Left lung (tissue), 10 donors: ENCODE data around the gene EIF6. TPM values are rescaled to one million over a fixed set of nuclear protein-coding genes. Genes with fewer than 3 reads are reported as not detected.
"Not testable (repeated sequence)": the region's sequence is repeated elsewhere in the genome, so short reads cannot be mapped to it uniquely, and the experiment has no call there.

Source experiments
- ATAC-seq: fragments of 200-7000 bp; cut with Tn5 transposase; one replicate; pipeline ENCODE4 v1.9.1; 2020; ENCODE audit warnings: moderate library complexity
- DNase-seq, 4 donors: peaks; one replicate each; pipeline ENCODE4 v3.0.0-alpha.2; 2013 to 2020
- H3K27ac ChIP-seq, 2 donors: fragments of 200-600 bp; sonication (generic) in 1 of 2; one replicate each; pipeline versions ENCODE4 v1.5.0 to v1.8.0; 2020 to 2021
- H3K27me3 ChIP-seq, 2 donors: fragments of 200-600 bp; sonication (generic) in 1 of 2; one replicate each; pipeline versions ENCODE4 v1.5.0 to v1.8.0; 2020 to 2021
- H3K36me3 ChIP-seq, 2 donors: fragments of 200-600 bp; sonication (generic) in 1 of 2; one replicate each; pipeline versions ENCODE4 v1.5.0 to v1.8.0; 2020 to 2021
- H3K4me1 ChIP-seq, 2 donors: fragments of 200-600 bp; one replicate each; pipeline ENCODE4 v1.8.0; 2021
- H3K4me3 ChIP-seq, 2 donors: fragments of 200-600 bp; sonication (generic) in 1 of 2; one replicate each; pipeline versions ENCODE4 v1.5.0 to v1.8.0; 2020 to 2021; ENCODE audit warnings: mild to moderate bottlenecking in 1 of 2
- H3K9me3 ChIP-seq, 2 donors: fragments of 200-600 bp; sonication (generic) in 1 of 2; one replicate each; pipeline versions ENCODE4 v1.5.0 to v1.8.0; 2020 to 2021
- CTCF ChIP-seq, 2 donors: fragments of 200-600 bp; sonication (generic) in 1 of 2; IDR thresholded peaks; one replicate each; pipeline versions ENCODE4 v1.5.0 to v1.8.0; 2021; ENCODE audit warnings: antibody characterized with exemption in 2 of 2
- intact Hi-C, 2 donors: fragments of 100-400 bp; cut with DNase I; formaldehyde crosslinking; loops; one replicate each; pipeline versions ENCODE4 v1.11.2 to v1.14.2; 2022
- polyA plus RNA-seq, 6 donors: library from polyadenylated mRNA; unstranded; fragments of 120-200 nt; gene quantifications; one replicate each; pipeline ENCODE4 v1.2.1, GENCODE V29; 2013; ENCODE audit not compliant: insufficient read length in 6 of 6
- total RNA-seq, 2 donors: library from RNA; stranded (reverse); fragmentation: NEBNext Ultra II Directional; extraction: Animal tissue kit (Norgen Biotek cat#: 25700); gene quantifications; one replicate each; pipeline ENCODE4 v1.2.1, GENCODE V29; 2021
- donor health status: DM: no; HTN: yes; CAD: no.
- donor health status: DM: no; HTN: no; CAD: no.

Gene EIF6
- total and polyA plus RNA-seq, 8 donors: 95.6 to 111 (median 107) TPM

DNA sequence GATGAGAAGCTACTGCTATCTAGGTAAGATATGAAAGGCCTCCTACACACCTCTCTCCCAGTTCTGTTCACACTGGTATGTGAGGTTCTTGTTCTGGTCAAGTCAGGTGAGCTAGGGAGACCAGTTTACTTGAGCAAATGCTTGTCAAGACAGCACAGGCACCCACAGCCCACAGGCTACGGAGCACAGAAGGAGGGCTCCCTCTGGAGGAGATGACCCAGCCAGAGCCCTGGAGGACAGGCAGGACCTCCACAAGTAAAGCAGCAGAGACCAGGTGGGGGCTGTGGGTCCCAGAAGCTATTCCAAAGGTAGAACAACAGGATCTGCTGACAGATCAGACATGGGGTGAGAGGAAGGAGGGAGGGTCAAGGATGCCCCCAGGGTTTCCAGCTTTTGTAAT lies 19.8 kb downstream of the EIF6 start:
- H3K27ac ChIP-seq: no peak overlapping the region
- TF ChIP-seq CTCF (IDR thresholded peaks at IDR 0.05): no peak
- peaks cover 0 to 43% of the 10 kb centered on the region in 2 donors for H3K36me3 ChIP-seq
- no peak overlapping the region for H3K4me3 ChIP-seq
- ATAC-seq (peak; percentile 33), DNase-seq (no peak)
- H3K9me3 ChIP-seq: no peaks in the 10 kb centered on the region
- intact Hi-C loops: no loop called here
- H3K4me1 ChIP-seq: peaks cover 0 to 8% of the 10 kb centered on the region in 2 donors
- no peaks in the 10 kb centered on the region for H3K27me3 ChIP-seq

GRCh38 chr20:35263532-35264341 lies 20.8 kb downstream of the EIF6 start:
- intact Hi-C loops: no loop called here
- peaks cover 0 to 37% of the 10 kb centered on the region in 2 donors for H3K36me3 ChIP-seq
- ATAC-seq (peak; percentile 85), DNase-seq (peak in 2 of 4 donors; percentile 68 to 84)
- H3K4me3 ChIP-seq: peak overlapping the region in 1 of 2 donors; percentile 22
- H3K27ac ChIP-seq: peak overlapping the region; percentile 71 to 76
- peaks cover 0 to 8% of the 10 kb centered on the region in 2 donors for H3K4me1 ChIP-seq
- H3K27me3 ChIP-seq: no peaks in the 10 kb centered on the region
- TF ChIP-seq CTCF (IDR thresholded peaks at IDR 0.05): no peak
- no peaks in the 10 kb centered on the region for H3K9me3 ChIP-seq

GRCh38 chr20:35262731-35263531 lies 21.6 kb downstream of the EIF6 start:
- ATAC-seq (peak; percentile 85), DNase-seq (peak in 2 of 4 donors; percentile 57 to 63)
- H3K4me1 ChIP-seq, H3K9me3 ChIP-seq, H3K27me3 ChIP-seq, intact Hi-C loops, H3K4me3 ChIP-seq: not testable (repeated sequence)
- H3K36me3 ChIP-seq: peaks cover 0 to 30% of the 10 kb centered on the region in 2 donors
- H3K27ac ChIP-seq: peak overlapping the region; percentile 71 to 76

GRCh38 chr20:35262321-35262720 lies 22.3 kb downstream of the EIF6 start:
- Histone ChIP-seq H3K27ac (peak overlapping the region in 1 of 2 donors; percentile 41), H3K36me3 (peaks cover 0 to 24% of the 10 kb centered on the region in 2 donors)
- intact Hi-C loops, H3K9me3 ChIP-seq, H3K4me3 ChIP-seq, DNase-seq, ATAC-seq, H3K4me1 ChIP-seq, H3K27me3 ChIP-seq: not testable (repeated sequence)

- Histone ChIP-seq H3K27me3 (no peaks in the 10 kb centered on the region), H3K9me3 (no peaks in the 10 kb centered on the region), H3K27ac (no peak overlapping the region), H3K36me3 (peaks cover 0 to 8% of the 10 kb centered on the region in 2 donors), H3K4me1 (peaks cover 0 to 8% of the 10 kb centered on the region in 2 donors), H3K4me3 (no peak overlapping the region)
- DNase-seq (no peak), ATAC-seq (no peak)
- TF ChIP-seq CTCF (IDR thresholded peaks at IDR 0.05): no peak
- intact Hi-C loops: no loop called here
These were observed 24.1 kb downstream of the EIF6 start for GRCh38 chr20:35260426-35260825.
